SK-N-SH treated with all-trans-retinoic acid at 6 μM for 48 hours (cell line): ENCODE measurements around the gene SLC36A3.

Source experiments
- ATAC-seq: fragments of 200-7000 bp; cut with Tn5 transposase; 3 replicates; pipeline ENCODE4 v1.9.1; 2020; ENCODE audit warnings: mild to moderate bottlenecking, moderate library complexity
- ARNTL ChIP-seq: fragments of 450-650 bp; formaldehyde crosslinking; IDR thresholded peaks from 2 replicates; pipeline ENCODE4 v1.5.0; 2020; ENCODE audit warnings: low read depth, mild to moderate bottlenecking, moderate library complexity, borderline replicate concordance
- BACH2 ChIP-seq: fragments of 250-450 bp; sonication (Bioruptor Pico); IDR thresholded peaks from 2 replicates; pipeline ENCODE4 v1.9.0; 2021; ENCODE audit warnings: mild to moderate bottlenecking, borderline replicate concordance
- CREB5 ChIP-seq: fragments of 250-450 bp; sonication (Bioruptor Pico); IDR thresholded peaks from 2 replicates; pipeline ENCODE4 v1.5.1; 2020; ENCODE audit warnings: low read depth, mild to moderate bottlenecking, moderate library complexity
- CSRNP3 ChIP-seq: fragments of 250-450 bp; sonication (Bioruptor Pico); IDR thresholded peaks from 2 replicates; pipeline ENCODE4 v1.5.1; 2021; ENCODE audit warnings: mild to moderate bottlenecking, moderate library complexity
- ESRRG ChIP-seq: fragments of 250-450 bp; sonication (Bioruptor Pico); IDR thresholded peaks from 2 replicates; pipeline ENCODE4 v1.6.1; 2021; ENCODE audit warnings: mild to moderate bottlenecking
- OSR1 ChIP-seq: fragments of 250-450 bp; sonication (Bioruptor Pico); IDR thresholded peaks from 2 replicates; pipeline ENCODE4 v1.8.0; 2022; ENCODE audit warnings: moderate library complexity, mild to moderate bottlenecking, inconsistent platforms
- PATZ1 ChIP-seq: fragments of 250-450 bp; sonication (Bioruptor Pico); IDR thresholded peaks from 2 replicates; pipeline ENCODE4 v1.8.0; 2020; ENCODE audit warnings: mild to moderate bottlenecking, moderate library complexity, borderline replicate concordance
- POU6F1 ChIP-seq: fragments of 250-450 bp; sonication (Bioruptor Pico); IDR thresholded peaks from 2 replicates; pipeline ENCODE4 v1.8.0; 2021; ENCODE audit warnings: low read depth, mild to moderate bottlenecking, moderate library complexity, borderline replicate concordance
- PPARA ChIP-seq: fragments of 250-450 bp; sonication (Bioruptor Pico); IDR thresholded peaks from 2 replicates; pipeline ENCODE4 v1.5.0; 2020; ENCODE audit warnings: mild to moderate bottlenecking, borderline replicate concordance
- RARB ChIP-seq: fragments of 250-450 bp; sonication (Bioruptor Pico); IDR thresholded peaks from 2 replicates; pipeline ENCODE4 v1.8.0; 2021; ENCODE audit warnings: mild to moderate bottlenecking, moderate library complexity
- SNAI2 ChIP-seq: fragments of 250-450 bp; sonication (Bioruptor Pico); IDR thresholded peaks from 2 replicates; pipeline ENCODE4 v1.5.0; 2020; ENCODE audit warnings: mild to moderate bottlenecking, moderate library complexity
- TCF4 ChIP-seq: fragments of 250-450 bp; sonication (Bioruptor Pico); IDR thresholded peaks from 2 replicates; pipeline ENCODE4 v1.8.0; 2021; ENCODE audit warnings: mild to moderate bottlenecking, moderate library complexity, borderline replicate concordance
- TOX ChIP-seq: fragments of 250-450 bp; sonication (Bioruptor Pico); IDR thresholded peaks from 2 replicates; pipeline ENCODE4 v1.8.0; 2021; ENCODE audit warnings: mild to moderate bottlenecking, moderate library complexity, borderline replicate concordance
- TSHZ2 ChIP-seq: fragments of 250-450 bp; sonication (Bioruptor Pico); IDR thresholded peaks from 2 replicates; pipeline ENCODE4 v1.5.0; 2020; ENCODE audit warnings: mild to moderate bottlenecking, moderate library complexity
- ZC3H10 ChIP-seq: fragments of 250-450 bp; sonication (Bioruptor Pico); IDR thresholded peaks from 2 replicates; pipeline ENCODE4 v1.5.1; 2021; ENCODE audit warnings: mild to moderate bottlenecking, moderate library complexity
- ZFP3 ChIP-seq: fragments of 250-450 bp; sonication (Bioruptor Pico); IDR thresholded peaks from 2 replicates; pipeline ENCODE4 v1.5.0; 2020; ENCODE audit warnings: mild to moderate bottlenecking, moderate library complexity
- ZNF565 ChIP-seq: fragments of 450-650 bp; formaldehyde crosslinking; conservative IDR thresholded peaks from 2 replicates; pipeline ENCODE4 v1.5.0; 2020; ENCODE audit warnings: low read depth, mild to moderate bottlenecking, moderate library complexity
- ZNF70 ChIP-seq: fragments of 450-650 bp; formaldehyde crosslinking; IDR thresholded peaks from 2 replicates; pipeline ENCODE4 v1.5.0; 2020; ENCODE audit warnings: mild to moderate bottlenecking, moderate library complexity

Gene SLC36A3

GRCh38 chr5:151233616-151234085 is 69.9 kb downstream of the SLC36A3 start:
- no peak for ATAC-seq

GRCh38 chr5:151231359-151231758 is 72.2 kb downstream of the SLC36A3 start:
- TF ChIP-seq ESRRG (CRISPR knock-in tag): no peak
- TF ChIP-seq PPARA (CRISPR knock-in tag): no peak
- no peak for TF ChIP-seq TOX (CRISPR knock-in tag)
- no peak for TF ChIP-seq SNAI2 (CRISPR knock-in tag)
- TF ChIP-seq ZNF565 (CRISPR knock-in tag): no peak
- TF ChIP-seq CSRNP3 (CRISPR knock-in tag): no peak

More at GRCh38 chr5:151233616-151234085, 69.9 kb downstream of the SLC36A3 start:
- TF ChIP-seq RARB (CRISPR knock-in tag): no peak
- no peak for TF ChIP-seq POU6F1 (CRISPR knock-in tag)

GRCh38 chr5:151230048-151230680 is 73.4 kb downstream of the SLC36A3 start:
- TF ChIP-seq RARB (CRISPR knock-in tag) (no peak), PPARA (CRISPR knock-in tag) (no peak)
- no peak for ATAC-seq

More at GRCh38 chr5:151231359-151231758, 72.2 kb downstream of the SLC36A3 start:
- no peak for ATAC-seq

GRCh38 chr5:151228986-151229385 is 74.6 kb downstream of the SLC36A3 start:
- TF ChIP-seq OSR1 (CRISPR knock-in tag): no peak
- no peak for TF ChIP-seq CREB5 (CRISPR knock-in tag)
- TF ChIP-seq POU6F1 (CRISPR knock-in tag): no peak
- no peak for TF ChIP-seq ESRRG (CRISPR knock-in tag)
- TF ChIP-seq ZC3H10: no peak
- TF ChIP-seq RARB (CRISPR knock-in tag): no peak
- no peak for TF ChIP-seq TOX (CRISPR knock-in tag)
- TF ChIP-seq BACH2: no peak
- TF ChIP-seq PATZ1 (CRISPR knock-in tag): no peak
- no peak for TF ChIP-seq ZNF70 (CRISPR knock-in tag)
- no peak for TF ChIP-seq ZFP3
- TF ChIP-seq PPARA (CRISPR knock-in tag): no peak
- TF ChIP-seq ARNTL (CRISPR knock-in tag): no peak
- TF ChIP-seq TSHZ2 (CRISPR knock-in tag): no peak
- no peak for TF ChIP-seq TCF4 (CRISPR knock-in tag)
- TF ChIP-seq, all 23 proteins: peak for 0
- ATAC-seq: no peak
